GM18951 (cell line): ENCODE data around the gene UGT2B7.

Source experiments
- POLR2A ChIP-seq: IDR thresholded peaks from 4 replicates; pipeline ENCODE4 v1.6.1; 2011; ENCODE audit warnings: mild to moderate bottlenecking; ENCODE audit not compliant: insufficient read length, insufficient read depth; ENCODE audit errors: extremely low read depth
- in situ Hi-C: fragments of 300-500 bp; cut with MboI; formaldehyde crosslinking; loops from one replicate; pipeline ENCODE4 v1.12.0; 2022; ENCODE audit warnings: low sequenced_read_pairs, mixed read lengths, inconsistent platforms; ENCODE audit not compliant: unreplicated experiment

Gene UGT2B7

GRCh38 chr4:69141320-69141719, 45.0 kb downstream of the UGT2B7 start:
- in situ Hi-C loops = no loop called here
- no peak for TF ChIP-seq POLR2A

- no peak for TF ChIP-seq POLR2A
- in situ Hi-C loops = no loop called here
These were observed 51.1 kb downstream of the UGT2B7 start for GRCh38 chr4:69147334-69147733.

- in situ Hi-C loops = loop anchor here (25.0 kb wide), 1 partner anchor 667 kb away; no protein-coding TSS in a partner anchor
- no peak for TF ChIP-seq POLR2A
These were observed 57.7 kb downstream of the UGT2B7 start for GRCh38 chr4:69154021-69154420.

GRCh38 chr4:69156913-69157312, 60.6 kb downstream of the UGT2B7 start:
- in situ Hi-C loops = loop anchor here (25.0 kb wide), 1 partner anchor 670 kb away; no protein-coding TSS in a partner anchor
- TF ChIP-seq POLR2A = no peak
